GM23338 (cell line): ENCODE results near the gene STRBP. TPM values are rescaled to one million over a fixed set of nuclear protein-coding genes. Genes with fewer than 3 reads are reported as not detected.
A peak's percentile ranks its signal among the peaks of the same experiment; 100 is the strongest.

ENCODE experiments used
- ATAC-seq: fragments of 200-7000 bp; cut with Tn5 transposase; 3 replicates; pipeline ENCODE4 v1.9.1; 2020
- DNase-seq: peaks from one replicate; pipeline ENCODE4 v3.0.0-alpha.2; 2015; ENCODE audit warnings: low spot score
- H2AFZ ChIP-seq: fragments of 200-600 bp; sonication (generic); 2 replicates; pipeline ENCODE4 v1.8.0; 2016; ENCODE audit warnings: antibody characterized with exemption, mild to moderate bottlenecking, moderate library complexity
- H3F3A ChIP-seq: fragments of 200-600 bp; sonication (generic); replicated peaks from 2 replicates; pipeline ENCODE4 v1.8.0; 2017; ENCODE audit warnings: antibody characterized with exemption, mixed run types, low read depth
- H3K27ac ChIP-seq: fragments of 200-600 bp; sonication (generic); 2 replicates; pipeline ENCODE4 v1.6.1; 2016; ENCODE audit warnings: low read depth
- H3K27me3 ChIP-seq: fragments of 200-600 bp; sonication (generic); 2 replicates; pipeline ENCODE4 v1.8.0; 2016; ENCODE audit warnings: mild to moderate bottlenecking, mixed run types, moderate library complexity; ENCODE audit not compliant: insufficient read depth
- H3K36me3 ChIP-seq: fragments of 200-600 bp; sonication (generic); 2 replicates; pipeline ENCODE4 v1.8.0; 2016; ENCODE audit warnings: mild to moderate bottlenecking; ENCODE audit not compliant: insufficient read depth
- H3K4me1 ChIP-seq: fragments of 200-600 bp; sonication (generic); 2 replicates; pipeline ENCODE4 v1.8.0; 2016; ENCODE audit warnings: mild to moderate bottlenecking, moderate library complexity; ENCODE audit not compliant: insufficient read depth
- H3K4me2 ChIP-seq: fragments of 200-600 bp; sonication (generic); 2 replicates; pipeline ENCODE4 v1.7.1; 2017; ENCODE audit warnings: mixed run types
- H3K4me3 ChIP-seq: fragments of 200-600 bp; sonication (generic); 2 replicates; pipeline ENCODE4 v1.6.1; 2016; ENCODE audit warnings: mixed run types
- H3K79me2 ChIP-seq: fragments of 200-600 bp; sonication (generic); replicated peaks from 2 replicates; pipeline ENCODE4 v1.8.0; 2017; ENCODE audit warnings: mild to moderate bottlenecking; ENCODE audit not compliant: insufficient read depth
- H3K9me2 ChIP-seq: fragments of 200-600 bp; sonication (generic); 2 replicates; pipeline ENCODE4 v1.8.0; 2017; ENCODE audit not compliant: insufficient read depth
- H4K20me1 ChIP-seq: fragments of 200-600 bp; sonication (generic); replicated peaks from 2 replicates; pipeline ENCODE4 v1.8.0; 2017; ENCODE audit warnings: mild to moderate bottlenecking; ENCODE audit not compliant: insufficient read depth
- H3K27ac Mint-ChIP-seq: 2 replicates; pipeline ENCODE4 v1.8.0; 2020; ENCODE audit warnings: inconsistent platforms, mild to moderate bottlenecking, moderate library complexity, mixed read lengths
- H3K27me3 Mint-ChIP-seq: 3 replicates; pipeline ENCODE4 v1.8.0; 2022; ENCODE audit warnings: low read depth, mild to moderate bottlenecking, moderate library complexity, mixed read lengths, inconsistent platforms; ENCODE audit not compliant: insufficient read depth, poor library complexity
- H3K36me3 Mint-ChIP-seq: 3 replicates; pipeline ENCODE4 v1.8.0; 2021; ENCODE audit warnings: low read depth, mild to moderate bottlenecking, inconsistent platforms, moderate library complexity, mixed read lengths
- H3K4me1 Mint-ChIP-seq: 3 replicates; pipeline ENCODE4 v1.8.0; 2020; ENCODE audit warnings: mild to moderate bottlenecking, inconsistent platforms, mixed read lengths
- H3K4me3 Mint-ChIP-seq: 3 replicates; pipeline ENCODE4 v1.8.0; 2021; ENCODE audit warnings: moderate library complexity, mild to moderate bottlenecking, inconsistent platforms, mixed read lengths
- H3K9me3 Mint-ChIP-seq: 3 replicates; pipeline ENCODE4 v1.8.0; 2020; ENCODE audit warnings: moderate library complexity, mild to moderate bottlenecking, inconsistent platforms, mixed read lengths
- CREB1 ChIP-seq: fragments of 250-450 bp; sonication (Bioruptor Pico); IDR thresholded peaks from 2 replicates; pipeline ENCODE4 v1.5.0; 2020; ENCODE audit warnings: low read depth, mild to moderate bottlenecking, moderate library complexity
- CTCF ChIP-seq, 2 experiments: fragments of 200-600 bp in 1 of 2; sonication (generic) in 1 of 2; conservative IDR thresholded peaks; 2 replicates each; pipeline versions ENCODE4 v1.5.1 to v1.6.1; 2016 to 2017; ENCODE audit warnings: antibody characterized with exemption in 2 of 2, low read depth in 2 of 2, mild to moderate bottlenecking in 2 of 2, moderate library complexity in 1 of 2
- EZH2 ChIP-seq: fragments of 200-600 bp; sonication (generic); IDR thresholded peaks from one replicate; pipeline ENCODE4 v1.8.0; 2017; ENCODE audit warnings: antibody characterized with exemption, mild to moderate bottlenecking, low read depth; ENCODE audit not compliant: unreplicated experiment
- EZH2phosphoT487 ChIP-seq: fragments of 200-600 bp; sonication (generic); IDR thresholded peaks from one replicate; pipeline ENCODE4 v1.8.1; 2018; ENCODE audit warnings: antibody characterized with exemption; ENCODE audit not compliant: unreplicated experiment
- POLR2AphosphoS5 ChIP-seq: IDR thresholded peaks from 2 replicates; pipeline ENCODE4 v1.6.1; 2016; ENCODE audit warnings: antibody characterized with exemption, low read depth
- STAT1 ChIP-seq: IDR thresholded peaks from one replicate; pipeline ENCODE4 v1.6.1; 2016; ENCODE audit warnings: antibody characterized with exemption; ENCODE audit not compliant: unreplicated experiment
- ZNF114 ChIP-seq: fragments of 250-450 bp; sonication (Bioruptor Pico); IDR thresholded peaks from 2 replicates; pipeline ENCODE4 v1.5.0; 2020; ENCODE audit warnings: mild to moderate bottlenecking, moderate library complexity
- ZNF331 ChIP-seq: fragments of 250-450 bp; sonication (Bioruptor Pico); IDR thresholded peaks from 2 replicates; pipeline ENCODE4 v1.5.0; 2020; ENCODE audit warnings: low read depth, mild to moderate bottlenecking, moderate library complexity
- ZNF462 ChIP-seq: fragments of 250-450 bp; sonication (Bioruptor Pico); IDR thresholded peaks from 2 replicates; pipeline ENCODE4 v1.5.0; 2020; ENCODE audit warnings: mild to moderate bottlenecking, moderate library complexity
- long read RNA-seq: library from polyadenylated mRNA; unstranded; transcript quantifications from one replicate; pipeline ENCODE4 v2.0.0, GENCODE V29; 2020; ENCODE audit not compliant: unreplicated experiment
- polyA plus RNA-seq: library from polyadenylated mRNA; unstranded; fragments of >200 nt; fragmentation: Nextera tagmentation; extraction: Ambion mirVana; gene quantifications from 2 replicates; pipeline ENCODE4 v1.2.1, GENCODE V29; 2016
- total RNA-seq: library from RNA; depleted of rRNA; stranded (reverse); fragments of >200 nt; shearing (Covaris generic); gene quantifications from 2 replicates; pipeline ENCODE4 v1.2.3, GENCODE V29; 2014; rRNA removed

STRBP gene
- total RNA-seq (113 and 116 TPM in 2 replicates), polyA plus RNA-seq (80.5 and 89.0 TPM in 2 replicates)
- long read RNA-seq, partial matches to known transcripts: 9 of 20 reads
- long read RNA-seq, other reads (novel, unspliced or antisense): 10 of 20 reads

GRCh38 chr9:123268465-123269259, at the start of gene STRBP:
STRBP (minus strand) TSS chr9:123268586; CDS start chr9:123184134, 84,452 bp downstream.
- peaks cover 37% of the 10 kb centered on the region for H3K4me1 Mint-ChIP-seq
- H3K36me3 Mint-ChIP-seq: no peaks in the 10 kb centered on the region
- H3K4me3 Mint-ChIP-seq: peak within 1 kb of the TSS; percentile 84
- peak within 1 kb of the TSS; percentile 55; the same call in 1 of the 2 replicates for H3K27ac ChIP-seq
- H3K79me2 ChIP-seq: peaks cover 44% of the 10 kb centered on the region
- peaks cover 27% of the 10 kb centered on the region for H4K20me1 ChIP-seq
- no peak within 1 kb of the TSS for H3K27ac Mint-ChIP-seq
- no peaks in the 10 kb centered on the region for H3K36me3 ChIP-seq
- H3K27me3 ChIP-seq: no peaks in the 10 kb centered on the region
- peaks cover 14% of the 10 kb centered on the region for H3K27me3 Mint-ChIP-seq
- ATAC-seq (peak; percentile 77), DNase-seq (peak; percentile 94)
- H3K9me2 ChIP-seq: no peaks in the 10 kb centered on the region
- H3K9me3 Mint-ChIP-seq: no peaks in the 10 kb centered on the region; the same call in 2 of the 3 replicates
- H2AFZ ChIP-seq: peak within 1 kb of the TSS; percentile 100
- H3K4me2 ChIP-seq: peak within 1 kb of the TSS; percentile 96
- H3F3A ChIP-seq: peaks cover 12% of the 10 kb centered on the region; the same call in 1 of the 2 replicates
- H3K4me1 ChIP-seq: peaks cover 36% of the 10 kb centered on the region
- TF ChIP-seq POLR2AphosphoS5: peak; percentile 54; the same call in 1 of the 2 replicates
- TF ChIP-seq CREB1: peak; percentile 51; the same call in 1 of the 2 replicates
- no peak for TF ChIP-seq ZNF114
- 0 out of 4 replicates have a peak, but pooled peaks of 1 of the 2 experiments have one; percentile 2 for TF ChIP-seq CTCF (conservative IDR thresholded peaks at IDR 0.05; ENCODE audit: low read depth in 2 of 2)
- H3K4me3 ChIP-seq: peak within 1 kb of the TSS; percentile 88

- DNase-seq (no peak), ATAC-seq (no peak)
- H3K27ac ChIP-seq: no peak overlapping the region
- no peaks in the 10 kb centered on the region for H3K36me3 Mint-ChIP-seq
- no peak overlapping the region for H3K4me2 ChIP-seq
- H3K79me2 ChIP-seq: no peaks in the 10 kb centered on the region
- H3K27ac Mint-ChIP-seq: peak overlapping the region; percentile 68; the same call in 1 of the 2 replicates
- no peak overlapping the region for H3K4me3 ChIP-seq
- no peak overlapping the region for H3K4me3 Mint-ChIP-seq
- no peaks in the 10 kb centered on the region for H3K27me3 ChIP-seq
- no peaks in the 10 kb centered on the region; the same call in 2 of the 3 replicates for H3K9me3 Mint-ChIP-seq
- no peaks in the 10 kb centered on the region; the same call in 1 of the 2 replicates for H3K4me1 ChIP-seq
- H3K4me1 Mint-ChIP-seq: peaks cover 14% of the 10 kb centered on the region
- H4K20me1 ChIP-seq: no peaks in the 10 kb centered on the region
- no peaks in the 10 kb centered on the region for H3F3A ChIP-seq
- no peaks in the 10 kb centered on the region for H3K9me2 ChIP-seq
- peaks cover 7% of the 10 kb centered on the region for H3K27me3 Mint-ChIP-seq
- peak overlapping the region; percentile 63; the same call in 1 of the 2 replicates for H2AFZ ChIP-seq
- H3K36me3 ChIP-seq: no peaks in the 10 kb centered on the region
- TF ChIP-seq CREB1: no peak
- no peak for TF ChIP-seq STAT1
- no peak for TF ChIP-seq ZNF331
- TF ChIP-seq EZH2: no peak
- no peak for TF ChIP-seq ZNF462
- TF ChIP-seq EZH2phosphoT487: no peak
Observed at GRCh38 chr9:123316053-123316718, 47.8 kb upstream of the STRBP start.
